K562 (cell line): ENCODE data around the gene PPARD. TPM values are rescaled to one million over a fixed set of nuclear protein-coding genes. Genes with fewer than 3 reads are reported as not detected.

Source experiments
- ATAC-seq: fragments of 200-7000 bp; cut with Tn5 transposase; 3 replicates; pipeline ENCODE4 v1.9.1; 2020; ENCODE audit warnings: moderate library complexity
- BruUV-seq: library from RNA; stranded (reverse); fragments of 400-500 nt; replicated peaks from 2 replicates; lab custom pipeline; 2021; lab: Mats Ljungman, UMichigan
- CTCF ChIA-PET: fragments of 300-600 bp; formaldehyde crosslinking; extraction: SDS; loops from one replicate; lab custom pipeline; 2021; ENCODE audit warnings: low intra/inter-chr PET ratio; lab: Yijun Ruan, JAX
- POLR2A ChIA-PET: fragments of 300-600, 350-650 bp; sonication (Branson Sonifier 250); formaldehyde crosslinking; extraction: SDS; loops from one replicate; lab custom pipeline; 2021; ENCODE audit warnings: antibody characterized with exemption, inconsistent platforms; lab: Yijun Ruan, JAX
- DNase-seq, 4 experiments: peaks; one replicate each; pipeline versions ENCODE4 v3.0.0 to v3.0.0-alpha.2; 2011 to 2018; ENCODE audit warnings: low spot score in 3 of 4, mixed read lengths in 3 of 4; ENCODE audit errors: extremely low read depth in 1 of 4
- FAIRE-seq: peaks from 2 replicates; lab custom pipeline; 2011; peaks lifted over from hg19 to GRCh38; lab: Jason Lieb, UNC
- H2AFZ ChIP-seq: 2 replicates; pipeline ENCODE4 v1.6.0; 2011; ENCODE audit warnings: low read depth, low read length, control low read depth, inconsistent platforms
- H3K27ac ChIP-seq: fragments of 200-600 bp; 3 replicates; pipeline ENCODE4 v1.8.0; 2011; ENCODE audit warnings: low read depth, mild to moderate bottlenecking, control low read depth, inconsistent platforms, low read length, moderate library complexity, mixed read lengths; ENCODE audit errors: extremely low read depth
- H3K27me3 ChIP-seq, 2 experiments: fragments of 300-600 bp in 1 of 2; 2 replicates in 1 of 2; 3 replicates in 1 of 2; pipeline versions ENCODE4 v1.6.0 to v1.8.0; 2011; ENCODE audit warnings: inconsistent platforms in 2 of 2, low read length in 2 of 2, mild to moderate bottlenecking in 1 of 2, mixed read lengths in 1 of 2, moderate library complexity in 1 of 2; ENCODE audit not compliant: control insufficient read depth in 2 of 2, insufficient read depth in 2 of 2
- H3K36me3 ChIP-seq: fragments of 300-600 bp; 3 replicates; pipeline ENCODE4 v1.8.0; 2011; ENCODE audit warnings: mild to moderate bottlenecking, low read length, inconsistent platforms; ENCODE audit not compliant: control insufficient read depth, insufficient read depth
- H3K4me1 ChIP-seq, 2 experiments: fragments of 200-600 bp in 1 of 2; replicated peaks in 1 of 2; 2 replicates in 1 of 2; 3 replicates in 1 of 2; pipeline versions ENCODE4 v1.5.1 to v1.8.0; 2011; ENCODE audit warnings: inconsistent platforms in 2 of 2, low read length in 2 of 2, mild to moderate bottlenecking in 1 of 2, mixed read lengths in 1 of 2, moderate library complexity in 1 of 2; ENCODE audit not compliant: control insufficient read depth in 2 of 2, insufficient read depth in 2 of 2
- H3K4me2 ChIP-seq: 2 replicates; pipeline ENCODE4 v1.6.1; 2011; ENCODE audit warnings: low read length, control low read depth, inconsistent platforms, mixed read lengths; ENCODE audit not compliant: insufficient read depth
- H3K4me3 ChIP-seq: fragments of 200-600 bp; sonication (generic), shearing (Covaris generic); 2 replicates; pipeline ENCODE4 v1.5.1; 2016; ENCODE audit warnings: control low read depth, inconsistent platforms
- H3K79me2 ChIP-seq: fragments of 200-600 bp; 3 replicates; pipeline ENCODE4 v1.8.0; 2011; ENCODE audit warnings: low read length, inconsistent platforms; ENCODE audit not compliant: control insufficient read depth, insufficient read depth
- H3K9ac ChIP-seq, 2 experiments: 2 replicates each; pipeline versions ENCODE4 v1.6.0 to v1.6.1; 2011; ENCODE audit warnings: low read depth in 2 of 2, low read length in 2 of 2, control low read depth in 1 of 2, inconsistent platforms in 1 of 2, mild to moderate bottlenecking in 1 of 2, mixed read lengths in 1 of 2; ENCODE audit not compliant: insufficient read depth in 1 of 2
- H3K9me1 ChIP-seq: one replicate; pipeline ENCODE4 v1.6.0; 2011; ENCODE audit warnings: inconsistent platforms, mild to moderate bottlenecking, low read length, moderate library complexity; ENCODE audit not compliant: control insufficient read depth, insufficient read depth
- H3K9me3 ChIP-seq: replicated peaks from 2 replicates; pipeline ENCODE4 v1.5.1; 2011; ENCODE audit warnings: low read depth, low read length, inconsistent platforms; ENCODE audit not compliant: control insufficient read depth, insufficient read depth
- H4K20me1 ChIP-seq: replicated peaks from 2 replicates; pipeline ENCODE4 v1.6.1; 2011; ENCODE audit warnings: low read length, inconsistent platforms, mixed read lengths; ENCODE audit not compliant: control insufficient read depth, insufficient read depth
- NFIC ChIP-seq: fragments of 450-650 bp; IDR thresholded peaks from 2 replicates; pipeline ENCODE4 v1.6.1; 2017; ENCODE audit warnings: mild to moderate bottlenecking, inconsistent platforms
- NFYB ChIP-seq: IDR thresholded peaks from 2 replicates; pipeline ENCODE4 v1.6.1; 2011; ENCODE audit warnings: mild to moderate bottlenecking, moderate library complexity; ENCODE audit not compliant: insufficient read length; ENCODE audit errors: extremely low read depth
- RFX5 ChIP-seq: IDR thresholded peaks from 2 replicates; pipeline ENCODE4 v1.6.1; 2011; ENCODE audit warnings: low read depth, mild to moderate bottlenecking, improper control_type of control experiment, low read length
- SLC30A9 ChIP-seq: fragments of 250-450 bp; sonication (Bioruptor Pico); IDR thresholded peaks from 2 replicates; pipeline ENCODE4 v1.8.0; 2022; ENCODE audit warnings: mild to moderate bottlenecking, moderate library complexity
- ZNF253 ChIP-seq: fragments of 250-450 bp; sonication (Bioruptor Pico); conservative IDR thresholded peaks from 2 replicates; pipeline ENCODE4 v1.6.1; 2021; ENCODE audit warnings: mild to moderate bottlenecking
- WGBS: fragments of 100-300 bp; shearing (Covaris generic); methylation state at CpG from one replicate; pipeline ENCODE4 v1.1.6; 2016; ENCODE audit warnings: low coverage, mixed read lengths; ENCODE audit not compliant: insufficient coverage; ENCODE audit errors: missing lambda C conversion rate; 5-methylcytosine and 5-hydroxymethylcytosine counted together
- in situ Hi-C: fragments of 300-500 bp; cut with MboI; formaldehyde crosslinking; loops from 4 replicates; pipeline ENCODE4 v1.15.0; 2018; ENCODE audit warnings: inconsistent platforms, mixed read lengths
- intact Hi-C: fragments of 100-400 bp; cut with micrococcal nuclease; formaldehyde crosslinking; loops from 2 replicates; pipeline ENCODE4 v1.14.2; 2022
- polyA plus RNA-seq, 8 experiments: library from polyadenylated mRNA; depleted of rRNA in 4 of 8; stranded (reverse) in 5 of 8; unstranded in 3 of 8; fragments of >200 nt; fragmentation: Nextera tagmentation in 2 of 8; fragmentation: Illumina TruSeq in 1 of 8; extraction: Ambion mirVana in 2 of 8; extraction: Trizol in 1 of 8; gene quantifications; 2 replicates each; pipeline versions ENCODE4 v1.2.1 to v1.2.3, GENCODE V29; 2011 to 2014; ENCODE audit warnings: inconsistent platforms in 1 of 8, missing spikeins in 1 of 8
- total RNA-seq, 7 experiments: library from RNA; depleted of rRNA in 6 of 7; stranded (reverse); fragments of >200 nt in 6 of 7; fragmentation: Illumina TruSeq in 2 of 7; extraction: Trizol in 2 of 7; gene quantifications; 2 replicates each; pipeline versions ENCODE4 v1.2.1 to v1.2.3, GENCODE V29; 2011 to 2021; ENCODE audit warnings: low replicate concordance in 1 of 7

PPARD gene
- total and polyA plus RNA-seq, 9 of the 15 experiments (the other 6 are each of a cell fraction or from before 2014, with no cell fraction given), result 0.14 to 13.2 (median 3.8) TPM

DNA sequence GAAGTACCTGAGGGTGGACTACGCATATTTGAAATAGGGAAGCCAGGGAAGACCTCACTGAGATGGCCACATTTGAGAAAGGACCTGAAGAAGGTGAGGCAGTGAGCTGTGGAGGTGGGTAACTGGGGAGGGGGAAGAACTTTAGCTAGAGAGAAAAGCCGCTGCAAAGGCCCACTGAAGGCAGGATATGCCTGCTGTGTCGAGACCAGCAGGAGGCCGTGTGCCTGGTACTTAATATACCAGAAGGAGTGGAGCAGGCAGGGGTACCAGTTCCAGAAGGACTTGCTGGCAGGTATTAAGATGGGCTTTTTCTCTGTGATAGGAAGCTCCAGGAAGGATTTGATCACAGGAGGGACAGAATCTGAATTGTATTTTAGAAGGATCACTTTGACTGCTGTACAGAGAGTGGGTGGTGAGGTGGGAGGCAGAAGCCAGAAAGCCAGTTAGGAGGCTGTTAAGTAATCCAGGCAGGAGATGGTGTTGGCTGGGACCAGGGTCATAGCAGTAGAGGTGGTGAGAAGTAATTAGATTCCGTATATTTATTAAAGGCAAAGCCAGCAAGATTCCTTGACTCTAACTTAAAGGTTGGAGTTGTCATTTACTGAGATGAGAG, 55.6 kb downstream of the PPARD start:
- TF ChIP-seq ZNF253 (CRISPR knock-in tag), result no peak
- no peak for TF ChIP-seq SLC30A9 (CRISPR knock-in tag)
- no peak for TF ChIP-seq NFYB
- ChIA-PET CTCF (no interaction called here), POLR2A (interaction anchor here (0.5 to 0.8 kb wide), 4 partner anchors 9 to 858 kb away, joined by 3 read pairs; no protein-coding TSS in a partner anchor)
- no peak for FAIRE-seq
- intact Hi-C loops (no loop called here), in situ Hi-C loops (no loop called here)
- peaks cover 22% of the 10 kb centered on the region for H4K20me1 ChIP-seq
- no peak for ATAC-seq
- no peak for DNase-seq
- H3K79me2 ChIP-seq, result no peaks in the 10 kb centered on the region
- 80% methylated on average over 5 of the region's 5 CpGs for WGBS
- H3K36me3 ChIP-seq, result no peaks in the 10 kb centered on the region
- no peaks in the 10 kb centered on the region for H3K27me3 ChIP-seq
- H3K4me3 ChIP-seq, result no peak overlapping the region
- H3K9ac ChIP-seq, result no peak overlapping the region
- no TSS peak for BruUV-seq
- no peak overlapping the region for H2AFZ ChIP-seq
- peaks cover 17 to 20% of the 10 kb centered on the region in 2 experiments for H3K4me1 ChIP-seq
- no peak overlapping the region for H3K27ac ChIP-seq
- no peaks in the 10 kb centered on the region for H3K9me3 ChIP-seq
- peaks cover 4% of the 10 kb centered on the region for H3K9me1 ChIP-seq
- H3K4me2 ChIP-seq, result no peak overlapping the region

DNA sequence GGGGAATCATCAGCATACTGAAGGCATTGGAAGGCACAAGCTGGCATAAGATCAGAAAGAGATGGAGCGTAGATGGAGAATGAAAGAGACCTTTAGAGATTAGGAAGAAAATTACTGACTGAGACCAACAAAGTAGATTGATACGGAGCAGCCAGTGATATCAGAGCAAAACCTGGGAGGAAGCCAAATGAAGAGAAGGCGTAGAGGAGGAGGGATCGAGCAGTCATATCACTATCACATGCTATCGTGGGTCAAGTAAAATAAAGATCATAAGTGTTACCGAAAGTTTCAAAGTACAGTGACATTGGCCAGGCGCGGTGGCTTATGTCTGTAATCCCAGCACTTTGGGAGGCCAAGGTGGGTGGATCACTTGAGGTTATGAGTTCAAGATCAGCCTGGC, 56.2 kb downstream of the PPARD start:
- no peak overlapping the region for H3K4me2 ChIP-seq
- WGBS, result 45% methylated on average over 8 of the region's 8 CpGs

More for the DNA sequence above, 56.2 kb downstream of the PPARD start:
- no peaks in the 10 kb centered on the region for H3K36me3 ChIP-seq
- H3K79me2 ChIP-seq, result no peaks in the 10 kb centered on the region
- no peaks in the 10 kb centered on the region for H3K9me3 ChIP-seq
- in situ Hi-C loops, result no loop called here
- no peak for DNase-seq
- H3K27ac ChIP-seq, result no peak overlapping the region
- TF ChIP-seq RFX5 (no peak), NFIC (0 out of 2 replicates have a peak, but pooled peaks have one; percentile 25)
- TF ChIP-seq, all 486 proteins: peak for 1
- intact Hi-C loops, result no loop called here
- no peak overlapping the region for H3K4me3 ChIP-seq
- H3K9ac ChIP-seq, result no peak overlapping the region
- no peaks in the 10 kb centered on the region for H3K27me3 ChIP-seq
- H4K20me1 ChIP-seq, result peaks cover 27% of the 10 kb centered on the region
- H3K9me1 ChIP-seq, result no peaks in the 10 kb centered on the region
- BruUV-seq, result no TSS peak
- no peak for ATAC-seq
- H2AFZ ChIP-seq, result no peak overlapping the region
- peaks cover 11 to 14% of the 10 kb centered on the region in 2 experiments; a peak in 4 of 5 replicates for H3K4me1 ChIP-seq
- POLR2A ChIA-PET, result interaction anchor here (0.5 to 0.8 kb wide), 2 partner anchors 9 to 684 kb away, joined by 3 read pairs; no protein-coding TSS in a partner anchor
- CTCF ChIA-PET, result no interaction called here
- no peak for FAIRE-seq
